Stimulated activated CD4-positive, alpha-beta T cell treated with anti-CD3 and anti-CD28 coated beads, Interleukin-12 subunit alpha, Interleukin-12 subunit beta, amount 100 ng/mL, for 48 hours (primary cell): Measurements from ENCODE around the gene HEPACAM.
"Not testable (repeated sequence)": the region's sequence is repeated elsewhere in the genome, so short reads cannot be mapped to it uniquely, and the experiment has no call there.

Experiments used
- DNase-seq, 3 donors: peaks; one replicate each; pipeline ENCODE4 v3.0.0-alpha.2; 2020; ENCODE audit warnings: low read depth in 2 of 3, low spot score in 1 of 3

Gene HEPACAM

GRCh38 chr11:124935548-124936514 is at the start of gene HEPACAM:
TSS of gene HEPACAM (minus strand) at chr11:124936047. CDS start at chr11:124936006, 41 bp downstream.
- no peak for DNase-seq

- DNase-seq: no peak
These were observed 48.6 kb upstream of the HEPACAM start for GRCh38 chr11:124984512-124984854.

GRCh38 chr11:124983674-124984511 is 48.0 kb upstream of the HEPACAM start:
- DNase-seq: no peak

- DNase-seq: no peak
These were observed 46.2 kb upstream of the HEPACAM start for GRCh38 chr11:124982043-124982442.

GRCh38 chr11:124978316-124978715 is 42.5 kb upstream of the HEPACAM start:
- no peak for DNase-seq

GRCh38 chr11:124977006-124977405 is 41.2 kb upstream of the HEPACAM start:
- DNase-seq: no peak

- no peak for DNase-seq
These were observed 40.7 kb upstream of the HEPACAM start for GRCh38 chr11:124976531-124976930.

- no peak for DNase-seq
These were observed 36.0 kb upstream of the HEPACAM start for GRCh38 chr11:124971810-124972209.

- no peak for DNase-seq
These were observed 35.1 kb upstream of the HEPACAM start for GRCh38 chr11:124970925-124971324.

- not testable (repeated sequence) for DNase-seq
These were observed 32.4 kb upstream of the HEPACAM start for GRCh38 chr11:124968197-124968596.

- peak in 1 of 3 donors; percentile 28 for DNase-seq
These were observed 26.2 kb upstream of the HEPACAM start for GRCh38 chr11:124961972-124962609.

- DNase-seq: no peak
These were observed 19.2 kb upstream of the HEPACAM start for GRCh38 chr11:124955035-124955434.

GRCh38 chr11:124954590-124954955 is 18.7 kb upstream of the HEPACAM start:
- DNase-seq: no peak

GRCh38 chr11:124953753-124954589 is 18.1 kb upstream of the HEPACAM start, which contains the start of gene CCDC15:
TSS of gene CCDC15 (plus strand) at chr11:124954202. CDS start at chr11:124954733, 531 bp downstream.
- DNase-seq: peak; percentile 91 to 95 (median 92)

- no peak for DNase-seq
These were observed 15.5 kb upstream of the HEPACAM start for GRCh38 chr11:124951341-124951740.

- DNase-seq: no peak
These were observed 14.9 kb upstream of the HEPACAM start for GRCh38 chr11:124950601-124951330.

- DNase-seq: no peak
These were observed 10.9 kb upstream of the HEPACAM start for GRCh38 chr11:124946735-124947141.

- no peak for DNase-seq
These were observed 10.0 kb upstream of the HEPACAM start for GRCh38 chr11:124945826-124946225.

GRCh38 chr11:124944565-124944964 is 8.7 kb upstream of the HEPACAM start:
- DNase-seq: no peak

GRCh38 chr11:124943741-124944140 is 7.9 kb upstream of the HEPACAM start:
- no peak for DNase-seq
